ENCODE results near the gene SLC35F3.
"Not testable (repeated sequence)": the region's sequence is repeated elsewhere in the genome, so short reads cannot be mapped to it uniquely, and the experiment has no call there.

SLC35F3 gene

DNA sequence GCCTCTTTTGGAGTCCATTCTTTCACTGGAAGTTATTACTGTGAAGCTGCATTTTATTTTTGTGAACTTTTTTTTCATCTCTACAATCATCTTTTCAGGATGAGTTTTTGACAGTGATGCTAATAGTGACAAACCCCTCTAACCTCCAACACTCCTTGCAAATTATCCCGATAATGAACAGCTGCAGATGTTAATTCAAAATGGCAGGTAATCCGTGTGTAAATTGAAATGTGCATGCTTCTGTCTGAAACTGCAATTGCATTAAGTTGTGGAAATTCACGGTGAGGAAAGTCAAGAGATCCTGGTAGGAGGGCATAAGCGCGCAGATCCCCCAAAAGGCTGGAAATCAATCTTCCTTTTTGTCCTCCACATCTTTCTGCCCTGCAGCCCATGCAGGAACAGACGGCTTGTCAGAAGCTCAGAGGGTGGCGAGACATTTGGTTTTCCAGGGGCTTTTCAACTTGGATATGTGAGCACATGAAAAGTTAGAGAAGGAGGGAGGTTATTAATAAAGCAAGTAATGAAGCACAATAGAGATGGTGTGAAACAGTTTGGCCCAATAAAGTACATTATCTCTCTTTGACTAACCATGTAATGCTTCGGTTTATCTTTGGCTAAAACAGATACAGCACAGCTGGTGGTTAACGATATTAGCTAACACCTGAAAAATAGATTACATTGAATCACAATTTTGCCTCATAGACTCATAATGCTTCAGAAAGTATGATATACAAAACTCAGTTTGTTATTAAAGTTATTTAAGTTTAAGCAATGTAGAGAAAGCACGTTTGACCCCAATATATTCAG, 325.3 kb downstream of the SLC35F3 start:
- no peak for DNase-seq

DNA sequence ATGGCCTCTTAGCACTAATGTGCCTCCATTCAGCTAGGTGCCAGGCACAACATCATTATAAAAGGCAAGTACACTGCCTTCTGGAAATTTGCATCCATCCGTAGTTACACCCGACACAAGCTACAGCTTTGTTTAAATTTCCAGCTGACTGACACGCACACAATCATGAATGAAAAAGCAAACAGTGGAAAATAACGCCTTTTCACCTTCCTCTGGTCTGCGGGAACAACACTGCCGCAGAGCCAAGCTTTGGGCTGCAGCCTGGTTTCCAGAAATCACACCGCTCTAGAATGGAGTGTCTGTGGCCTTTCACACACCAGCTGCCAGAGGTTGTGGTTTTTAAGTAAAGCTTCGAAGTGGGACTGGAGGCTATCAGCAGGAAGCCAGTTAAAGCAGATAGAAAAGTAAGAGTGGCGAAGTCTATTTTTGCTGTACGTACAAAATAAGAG, 326.0 kb downstream of the SLC35F3 start:
- no peak for DNase-seq

DNA sequence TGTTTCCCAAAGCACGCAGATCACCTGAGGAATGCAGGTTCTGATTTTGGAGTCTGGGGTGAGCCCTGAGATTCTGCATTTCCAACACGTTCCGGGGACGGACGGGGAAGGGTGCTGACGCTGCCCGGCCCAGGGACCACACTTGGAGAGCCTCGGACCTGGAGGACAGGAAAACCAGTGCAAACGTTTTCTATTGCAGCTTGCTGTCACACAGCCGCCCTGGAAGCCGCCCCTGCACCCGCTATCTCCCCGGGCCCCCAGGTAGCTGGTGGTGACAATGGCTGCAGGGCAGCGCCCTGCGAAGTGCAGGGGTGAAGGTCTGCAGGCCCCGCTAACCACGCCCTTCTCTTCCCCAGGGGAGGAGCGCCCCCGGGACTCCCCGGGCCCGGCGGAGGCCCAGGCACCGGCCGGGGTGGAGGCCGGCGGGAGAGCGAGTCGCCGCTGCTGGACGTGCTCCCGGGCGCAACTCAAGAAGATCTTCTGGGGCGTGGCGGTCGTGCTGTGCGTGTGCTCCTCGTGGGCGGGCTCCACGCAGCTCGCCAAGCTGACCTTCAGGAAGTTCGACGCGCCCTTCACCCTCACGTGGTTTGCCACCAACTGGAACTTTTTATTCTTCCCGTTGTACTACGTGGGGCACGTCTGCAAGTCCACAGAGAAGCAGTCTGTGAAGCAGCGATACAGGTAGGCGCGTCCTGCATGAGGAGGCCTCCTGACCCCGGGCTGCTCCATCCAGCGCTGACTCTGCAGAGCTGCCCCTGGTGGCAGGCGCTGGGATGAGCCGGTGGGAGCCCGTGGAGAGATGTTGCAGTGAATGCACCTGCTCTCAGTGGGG, 326.8 kb downstream of the SLC35F3 start:
- DNase-seq, result no peak

DNA sequence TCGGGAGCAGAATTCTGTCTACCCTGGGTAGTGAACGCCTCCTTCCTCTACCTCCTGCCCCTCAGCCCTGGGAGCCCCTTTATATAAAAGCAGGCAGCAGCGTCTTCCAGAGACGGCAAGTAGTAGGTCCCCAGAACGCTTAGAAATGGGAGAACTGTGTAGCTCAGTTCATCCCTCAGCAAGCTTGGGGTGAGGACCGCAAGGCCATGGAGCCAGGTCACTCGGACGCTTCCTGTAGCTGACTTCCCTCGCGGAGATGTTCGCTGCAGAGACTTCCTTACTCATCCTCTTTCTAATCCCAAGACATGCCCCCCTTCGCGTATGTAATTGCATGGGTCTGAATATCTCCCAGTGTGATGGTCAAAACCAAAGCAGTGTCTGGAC, 327.4 kb downstream of the SLC35F3 start:
- DNase-seq, result no peak

DNA sequence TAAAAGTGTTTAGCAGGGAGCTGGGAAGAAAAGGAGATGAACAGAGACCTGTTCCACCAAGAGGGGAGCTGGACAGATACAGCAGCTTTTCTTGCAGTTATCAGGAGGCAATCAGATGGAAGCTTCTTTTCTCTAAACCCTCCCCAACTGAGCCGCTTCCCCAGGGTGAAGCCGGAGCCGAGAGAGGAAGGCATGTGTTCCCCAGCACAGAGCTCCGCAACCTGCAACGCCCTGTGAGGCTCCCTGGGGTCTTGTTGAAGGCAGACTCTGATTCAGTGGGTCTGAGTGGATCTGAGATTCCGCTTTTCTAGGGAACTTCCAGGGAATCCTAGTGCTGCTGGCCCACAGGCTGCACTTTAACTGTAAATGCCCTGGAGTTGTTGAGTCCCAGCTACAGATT, 329.7 kb downstream of the SLC35F3 start:
- no peak for DNase-seq

DNA sequence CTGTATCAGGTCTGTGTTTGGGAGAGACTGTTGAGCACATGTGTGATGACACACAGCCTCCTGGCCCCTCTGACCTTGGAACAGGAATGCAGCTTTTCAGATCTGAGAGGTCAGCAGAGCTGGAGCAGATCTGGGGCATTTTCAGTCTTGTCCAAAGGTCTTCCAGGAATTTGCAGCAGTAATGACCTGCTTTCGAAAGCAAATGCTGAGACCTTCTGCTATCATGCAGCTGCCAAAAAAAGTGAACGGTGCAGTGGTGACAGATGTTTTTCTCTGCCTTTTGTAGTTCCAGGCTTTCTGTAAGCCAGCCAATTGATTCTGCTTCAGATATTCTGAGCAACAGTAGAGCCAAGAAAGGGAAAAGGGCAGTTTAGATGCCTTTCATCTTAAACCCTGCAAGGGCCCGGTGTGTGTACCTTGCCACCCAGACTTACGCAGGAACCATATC, 331.0 kb downstream of the SLC35F3 start:
- DNase-seq, result no peak

DNA sequence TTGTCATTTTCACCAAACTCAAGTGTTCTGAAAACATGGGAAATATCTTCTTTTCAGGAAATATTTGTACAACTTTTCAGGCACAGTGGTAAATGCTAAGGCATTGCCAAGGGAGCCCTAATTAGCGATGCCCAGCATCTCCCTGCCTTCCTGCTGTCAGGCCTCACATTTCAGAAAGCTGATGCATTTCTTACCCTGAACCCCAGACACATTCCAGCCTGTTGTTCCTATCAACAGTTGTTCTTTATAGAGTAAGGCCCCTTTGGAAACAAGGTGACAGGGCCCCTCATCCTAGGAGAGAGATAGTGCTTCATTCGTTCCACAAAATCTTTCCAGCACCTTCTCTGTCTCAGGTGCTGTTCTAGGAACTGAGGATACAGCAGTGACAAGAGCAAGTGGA, 332.9 kb downstream of the SLC35F3 start:
- DNase-seq, result no peak

DNA sequence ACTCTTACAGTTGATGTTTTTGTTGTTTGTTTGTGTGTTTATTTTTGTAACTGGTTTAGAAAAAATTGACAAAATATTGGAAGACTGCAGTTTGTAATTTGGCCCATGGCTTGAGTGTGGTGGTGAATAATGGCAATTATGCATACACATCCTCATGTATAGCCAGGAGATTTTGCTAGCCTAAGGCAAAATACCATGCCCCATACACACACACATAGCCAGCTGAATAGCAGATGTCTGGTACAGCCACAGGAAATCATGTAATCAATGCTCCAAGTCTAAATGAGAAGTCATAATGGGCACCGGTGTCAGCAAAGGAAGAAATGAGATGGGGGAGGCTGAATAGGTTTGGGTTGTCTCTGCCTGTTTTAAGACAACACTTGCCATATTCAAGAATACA, 333.6 kb downstream of the SLC35F3 start:
- DNase-seq, result no peak

DNA sequence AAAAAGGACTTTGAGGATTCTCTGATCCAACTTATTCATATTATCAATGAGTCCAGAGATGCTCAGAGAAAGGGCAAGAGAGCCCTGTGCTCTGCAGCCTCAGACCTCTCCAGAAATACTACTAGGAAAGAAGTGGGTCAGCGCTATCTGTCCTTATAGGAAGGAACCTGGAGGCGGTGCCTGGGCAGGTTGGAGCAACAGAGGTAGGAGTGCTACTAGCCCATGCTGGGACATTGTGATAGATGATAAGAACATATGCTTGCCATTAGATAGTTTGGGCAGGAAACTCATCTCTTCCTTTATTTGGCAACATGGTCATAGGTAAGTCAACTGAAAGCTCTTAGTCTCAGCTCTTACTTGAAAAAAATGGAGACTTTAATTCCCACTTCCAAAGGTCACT, 335.0 kb downstream of the SLC35F3 start:
- no peak for DNase-seq

DNA sequence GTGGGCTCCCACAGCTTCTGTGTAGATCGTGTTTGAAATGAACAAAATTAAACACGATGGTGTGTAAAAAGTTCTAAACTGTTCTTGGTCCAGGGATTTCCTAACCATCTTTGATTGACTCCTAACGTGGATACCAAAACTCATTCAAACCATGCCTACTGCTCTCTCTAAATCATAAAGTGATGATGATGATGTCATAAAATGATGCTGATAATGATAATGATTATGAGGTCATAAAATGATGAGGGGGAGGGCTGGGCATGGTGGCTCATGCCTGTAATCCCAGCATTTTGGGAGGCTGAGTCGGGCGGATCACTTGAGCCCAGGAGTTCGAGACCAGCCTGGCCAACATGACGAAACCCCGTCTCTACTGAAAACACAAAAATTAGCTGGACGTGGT, 335.5 kb downstream of the SLC35F3 start:
- no peak for DNase-seq

DNA sequence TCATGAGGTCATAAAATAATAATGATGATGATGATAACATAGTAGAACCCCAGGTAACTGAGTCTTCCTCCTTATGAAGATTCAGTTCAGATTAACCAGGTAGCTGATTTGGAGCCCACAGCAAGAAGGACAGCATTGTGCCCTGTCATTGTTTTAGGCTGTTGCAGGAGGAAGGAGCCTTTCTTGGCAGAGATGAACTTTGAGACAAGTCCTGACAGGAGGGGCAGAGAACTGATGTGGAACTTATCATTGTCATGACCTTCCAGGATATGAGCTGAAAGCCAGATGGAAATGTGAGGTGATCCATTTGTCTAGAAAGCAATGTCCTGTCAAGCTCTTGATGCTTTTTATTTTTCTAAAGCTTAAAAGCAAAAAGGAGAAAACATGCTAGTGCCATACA, 336.2 kb downstream of the SLC35F3 start:
- DNase-seq, result no peak

DNA sequence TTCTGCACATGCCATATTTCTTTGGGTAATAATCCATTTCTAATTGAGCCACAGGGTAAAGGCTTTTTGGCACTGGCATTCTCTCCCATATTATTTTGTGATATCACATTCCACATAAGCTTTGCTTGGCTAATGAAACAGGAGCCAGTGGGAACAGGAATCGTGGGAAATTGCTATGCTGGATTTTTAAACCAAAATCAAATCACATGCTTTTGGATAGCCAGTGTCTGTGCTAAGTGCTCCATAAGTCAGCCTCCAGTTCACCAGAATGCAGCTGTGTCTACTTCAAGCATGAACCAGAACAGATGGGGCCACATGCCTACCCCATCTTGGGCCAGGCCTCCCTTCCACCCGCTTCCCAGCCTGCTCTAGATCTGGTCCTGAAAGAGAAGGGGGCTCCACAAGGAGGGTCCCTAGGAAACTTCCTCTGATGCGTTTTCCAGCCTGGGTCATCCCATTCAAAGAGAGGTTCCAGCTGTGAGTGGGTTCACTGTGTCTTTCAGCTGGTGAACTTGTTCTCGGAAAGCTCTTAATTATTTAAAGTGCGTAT, 337.5 kb downstream of the SLC35F3 start:
- DNase-seq, result no peak

DNA sequence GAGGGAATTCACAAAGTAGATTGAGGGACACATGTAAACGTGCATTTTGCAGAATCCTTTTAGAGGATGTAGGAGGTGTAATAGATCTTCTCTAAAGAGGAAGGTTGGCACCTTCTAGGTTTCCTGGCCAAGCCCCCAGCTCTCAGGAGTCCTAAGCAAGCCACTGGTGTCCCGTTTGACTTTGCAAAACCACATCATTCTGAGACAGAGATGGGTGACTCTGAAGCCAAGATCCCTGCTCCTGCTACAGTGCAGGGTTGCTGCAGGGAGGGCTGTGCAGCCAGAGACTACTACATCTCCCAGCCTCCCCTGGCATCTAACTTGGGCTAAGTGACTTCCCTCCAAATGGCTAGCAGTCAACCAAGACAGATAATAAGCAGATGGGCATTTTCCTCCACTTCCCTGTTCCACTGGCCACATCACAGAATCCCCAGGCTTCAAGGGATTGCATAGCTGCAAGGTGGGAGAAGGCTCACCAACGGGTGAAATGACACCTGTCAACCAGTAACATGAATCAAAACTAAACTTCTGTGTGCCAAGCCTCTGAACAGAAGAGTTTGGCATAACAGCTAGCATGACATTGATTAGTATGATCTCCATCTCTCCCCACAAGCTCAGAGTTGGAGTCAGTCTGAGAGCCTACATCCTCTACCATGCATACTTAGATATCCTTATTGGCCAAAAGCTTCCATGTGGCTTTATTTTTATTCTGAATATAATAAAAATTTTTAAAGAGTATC, 339.2 kb downstream of the SLC35F3 start:
- no peak for DNase-seq

DNA sequence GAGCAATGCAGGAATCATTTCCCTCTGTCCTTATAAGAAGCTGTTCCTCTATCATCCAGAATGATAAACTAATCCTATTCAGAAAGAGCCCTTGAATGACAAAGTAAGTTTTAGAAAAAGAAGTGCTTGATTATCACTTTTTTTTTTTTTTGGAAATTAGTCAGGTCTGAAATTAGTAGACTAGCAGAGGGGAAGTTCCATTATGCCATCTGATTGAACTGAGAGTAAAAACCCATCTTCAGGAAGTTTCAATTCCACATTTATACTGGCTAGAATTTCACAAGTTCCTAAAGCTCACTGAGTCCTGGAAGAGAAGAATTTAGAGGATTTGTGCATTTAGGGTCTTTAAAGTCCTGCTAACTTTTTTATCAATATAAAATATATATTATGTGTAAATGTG, 340.0 kb downstream of the SLC35F3 start:
- DNase-seq, result no peak

DNA sequence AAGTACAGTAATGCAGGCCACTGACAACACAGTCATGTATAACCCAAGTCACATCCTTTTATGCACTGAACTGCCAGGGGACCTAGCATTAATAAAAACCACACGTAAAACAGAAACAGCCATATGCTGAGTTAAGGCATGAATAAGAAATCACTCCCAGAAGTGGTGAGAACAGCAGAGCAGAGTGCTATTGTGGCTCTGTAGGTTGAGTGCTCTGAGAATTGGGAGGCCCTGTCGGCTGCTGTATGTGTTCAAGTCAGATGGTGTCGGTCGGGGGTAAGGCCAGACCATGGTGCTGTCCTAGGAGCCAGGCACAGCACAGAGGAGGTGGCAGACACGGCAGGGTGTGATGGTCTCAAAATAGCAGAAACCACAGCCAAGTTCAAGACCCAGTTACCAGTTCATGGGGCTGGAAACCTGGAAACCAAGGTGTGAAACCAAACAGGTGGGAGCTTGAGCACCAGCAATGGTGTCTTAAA, 342.2 kb downstream of the SLC35F3 start:
- no peak for DNase-seq

DNA sequence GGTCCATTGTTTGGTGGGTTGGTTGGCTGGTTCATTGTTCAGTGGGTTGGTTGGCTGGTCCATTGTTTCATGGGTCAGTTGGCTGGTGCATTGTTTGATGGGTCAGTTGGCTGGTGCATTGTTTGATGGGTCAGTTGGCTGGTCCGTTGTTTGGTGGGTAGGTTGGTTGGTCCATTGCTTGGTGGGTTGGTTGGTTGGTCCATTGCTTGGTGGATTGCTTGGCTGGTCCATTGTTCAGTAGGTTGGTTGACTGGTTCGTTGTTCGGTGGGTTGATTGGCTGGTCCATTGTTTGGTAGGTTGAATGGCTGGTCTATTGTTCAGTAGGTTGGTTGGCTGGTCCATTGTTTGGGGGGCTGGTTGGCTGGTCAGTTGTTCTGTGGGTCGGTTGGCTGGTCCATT, 343.3 kb downstream of the SLC35F3 start:
- DNase-seq, result not testable (repeated sequence)

DNA sequence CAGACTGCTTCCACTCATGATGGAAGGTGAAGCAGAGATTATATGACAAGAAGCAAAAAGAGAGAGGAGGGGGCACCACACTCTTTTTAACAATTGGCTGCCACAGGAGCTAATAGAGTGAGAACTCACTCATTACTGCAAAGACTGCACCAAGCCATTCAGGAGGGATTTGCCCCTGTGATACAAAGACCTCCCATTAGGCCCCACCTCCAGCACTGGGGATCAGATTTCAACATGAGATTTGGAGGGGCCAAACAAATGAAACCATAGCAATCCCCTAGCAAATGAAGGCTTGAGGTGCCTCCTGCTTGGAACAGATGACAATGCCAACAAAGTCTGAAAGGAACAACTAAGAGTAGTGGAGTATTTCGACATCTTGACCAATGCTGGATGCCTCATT, 346.3 kb downstream of the SLC35F3 start:
- DNase-seq, result no peak

DNA sequence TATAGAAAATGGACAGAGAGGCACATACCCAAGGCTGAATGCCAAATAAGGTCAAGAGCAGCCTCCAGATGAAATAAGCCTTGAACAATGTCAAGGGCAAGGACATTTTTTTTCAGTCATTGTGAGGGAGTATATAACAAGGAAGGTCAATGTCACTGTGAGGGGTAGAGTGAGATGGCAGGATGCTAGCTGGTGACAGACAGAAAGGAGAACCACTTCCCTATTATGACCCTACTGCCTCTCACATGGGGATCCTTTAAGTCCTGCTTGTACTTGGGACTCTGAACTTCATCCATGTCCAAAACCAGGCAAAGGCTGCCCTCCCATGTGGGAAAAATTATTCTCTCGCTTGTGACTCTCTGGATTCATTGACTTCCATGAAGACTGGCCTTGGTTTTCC, 349.3 kb downstream of the SLC35F3 start:
- no peak for DNase-seq

DNA sequence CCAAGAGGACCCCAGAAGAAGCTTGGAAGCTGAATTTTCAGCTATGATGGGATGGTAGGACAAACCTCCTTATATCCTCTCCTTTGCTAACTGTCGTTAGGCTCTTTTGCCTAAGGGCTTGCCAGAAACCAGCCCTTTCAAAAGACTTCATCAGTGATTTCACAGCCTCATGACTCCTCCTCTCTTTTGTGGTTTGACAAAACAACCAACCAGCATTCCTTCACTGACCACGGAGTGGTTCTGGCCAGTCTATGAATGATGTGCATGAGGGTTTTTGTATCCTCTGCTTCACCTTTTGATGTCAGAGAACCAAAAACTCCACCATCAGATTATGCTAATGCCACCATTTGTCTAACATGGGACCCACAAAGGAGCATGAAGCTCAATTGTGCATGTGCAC, 351.9 kb downstream of the SLC35F3 start:
- no peak for DNase-seq

DNA sequence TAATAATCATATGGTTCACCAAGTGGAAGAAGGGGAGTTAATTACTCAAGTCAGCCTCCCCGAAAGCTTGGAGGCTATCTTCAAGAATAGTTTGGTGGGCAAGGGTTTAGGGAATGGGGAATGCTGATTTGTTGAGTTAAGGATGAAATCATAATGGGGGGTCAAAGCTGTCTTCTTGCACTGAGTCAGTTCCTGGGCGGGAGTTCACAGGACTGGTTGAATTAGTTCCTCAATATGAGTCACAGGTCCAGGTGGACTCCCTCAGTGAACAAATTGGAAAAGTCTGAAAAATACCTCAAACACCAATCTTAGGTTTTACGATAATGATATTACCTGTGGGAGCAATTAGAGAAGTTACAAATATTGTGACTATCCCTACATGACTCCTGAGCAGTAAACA, 353.6 kb downstream of the SLC35F3 start:
- DNase-seq, result no peak

DNA sequence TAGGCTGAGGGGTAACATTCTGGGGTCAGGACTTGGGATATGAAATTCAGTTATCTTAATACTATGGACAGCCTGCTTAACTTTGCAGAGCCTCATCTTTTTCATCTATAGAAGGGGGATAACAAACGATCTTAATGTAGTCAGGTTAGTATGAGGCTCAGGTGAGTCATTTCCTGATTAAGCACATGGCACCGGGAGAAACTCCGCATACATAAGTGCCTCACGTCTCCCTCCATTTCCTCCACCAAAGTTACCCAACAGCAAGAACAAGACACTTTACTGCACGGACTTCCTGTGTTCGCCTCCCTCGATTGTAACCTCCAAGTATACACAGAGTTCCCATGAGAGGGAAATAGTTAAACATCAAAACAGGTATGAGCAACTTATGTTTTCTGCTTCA, 356.1 kb downstream of the SLC35F3 start:
- DNase-seq, result no peak

DNA sequence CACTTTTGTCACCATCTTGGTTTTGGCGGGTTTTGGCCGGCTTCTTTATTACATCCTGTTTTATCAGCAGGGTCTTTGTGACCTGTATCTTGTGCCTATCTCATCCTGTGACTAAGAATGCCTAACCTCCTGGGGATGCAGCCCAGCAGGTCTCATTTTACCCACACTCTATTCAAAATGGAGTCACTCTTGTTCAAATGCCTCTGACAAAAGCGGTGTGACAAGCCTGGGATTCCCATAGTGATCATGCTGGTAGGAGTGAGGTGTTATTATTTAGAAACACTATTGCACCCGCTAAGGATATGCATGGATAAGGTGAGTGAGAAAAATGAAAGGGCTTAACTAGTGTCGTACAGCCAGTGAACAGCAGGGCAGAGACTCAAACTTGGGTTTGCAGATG, 357.1 kb downstream of the SLC35F3 start:
- no peak for DNase-seq

All from fibroblast of skin of back (primary cell).